Jurkat, Clone E6-1 (cell line): ENCODE measurements around the gene RUSC2.
"Not testable (repeated sequence)": the region's sequence is repeated elsewhere in the genome, so short reads cannot be mapped to it uniquely, and the experiment has no call there.

Source experiments
- DNase-seq: peaks from one replicate; pipeline ENCODE4 v3.0.0-alpha.2; 2011; ENCODE audit warnings: low read depth, low spot score
- H3K4me3 ChIP-seq: 2 replicates; pipeline ENCODE4 v1.5.1; 2011; ENCODE audit warnings: mild to moderate bottlenecking, low read length, control low read depth, moderate library complexity

Gene RUSC2

GRCh38 chr9:35518225-35518821, 28.4 kb downstream of the RUSC2 start:
- no peak for DNase-seq
- no peak overlapping the region for H3K4me3 ChIP-seq

- H3K4me3 ChIP-seq: no peak overlapping the region
- no peak for DNase-seq
These were observed 29.2 kb downstream of the RUSC2 start for GRCh38 chr9:35518981-35519679.

- DNase-seq: no peak
- H3K4me3 ChIP-seq: no peak overlapping the region
These were observed 29.9 kb downstream of the RUSC2 start for GRCh38 chr9:35519692-35520363.

- no peak for DNase-seq
- no peak overlapping the region for H3K4me3 ChIP-seq
These were observed 30.4 kb downstream of the RUSC2 start for GRCh38 chr9:35520364-35520710.

GRCh38 chr9:35521708-35522107, 31.8 kb downstream of the RUSC2 start:
- DNase-seq: no peak
- no peak overlapping the region for H3K4me3 ChIP-seq

- DNase-seq: no peak
- no peak overlapping the region for H3K4me3 ChIP-seq
These were observed 32.3 kb downstream of the RUSC2 start for GRCh38 chr9:35522187-35522586.

- DNase-seq: no peak
- no peak overlapping the region for H3K4me3 ChIP-seq
These were observed 32.8 kb downstream of the RUSC2 start for GRCh38 chr9:35522700-35523099.

GRCh38 chr9:35523556-35523955, 33.6 kb downstream of the RUSC2 start:
- not testable (repeated sequence) for DNase-seq

GRCh38 chr9:35526087-35526801, 36.3 kb downstream of the RUSC2 start:
- no peak overlapping the region for H3K4me3 ChIP-seq
- no peak for DNase-seq

More at GRCh38 chr9:35523556-35523955, 33.6 kb downstream of the RUSC2 start:
- not testable (repeated sequence) for H3K4me3 ChIP-seq

- no peak for DNase-seq
- no peak overlapping the region for H3K4me3 ChIP-seq
These were observed 39.4 kb downstream of the RUSC2 start for GRCh38 chr9:35529161-35529823.

GRCh38 chr9:35533398-35533797, 43.5 kb downstream of the RUSC2 start:
- H3K4me3 ChIP-seq: no peak overlapping the region
- DNase-seq: no peak

- not testable (repeated sequence) for H3K4me3 ChIP-seq
These were observed 45.0 kb downstream of the RUSC2 start for GRCh38 chr9:35534921-35535320.

GRCh38 chr9:35537913-35538312, 48.0 kb downstream of the RUSC2 start:
- no peak for DNase-seq
- no peak overlapping the region for H3K4me3 ChIP-seq

More at GRCh38 chr9:35534921-35535320, 45.0 kb downstream of the RUSC2 start:
- not testable (repeated sequence) for DNase-seq

- H3K4me3 ChIP-seq: no peak overlapping the region
- no peak for DNase-seq
These were observed 48.7 kb downstream of the RUSC2 start for GRCh38 chr9:35538361-35539234.
